ENCODE results near the gene RTL1. TPM values are rescaled to one million over a fixed set of nuclear protein-coding genes. Genes with fewer than 3 reads are reported as not detected.

The RTL1 gene
- total and polyA plus RNA-seq, 2 of the 8 experiments (the other 6 are each of a cell fraction or from before 2014, with no cell fraction given): not detected

- no peak overlapping the region for H4K8ac ChIP-seq (ENCODE audit: extremely low read depth, insufficient read depth, low read length)
- no peak overlapping the region for H3K9ac ChIP-seq (replicated peaks in 1 of 4; ENCODE audit: extremely low read depth in 1 of 4, low read depth in 3 of 4, low read length in 3 of 4)
- no peaks in the 10 kb centered on the region for H4K20me1 ChIP-seq (replicated peaks in 1 of 2; ENCODE audit: control insufficient read depth in 1 of 2, insufficient read depth in 2 of 2, low read length in 2 of 2)
- DNase-seq (ENCODE audit: low read depth in 1 of 2, low spot score in 2 of 2): no peak
- no peak overlapping the region for H2AFZ ChIP-seq (ENCODE audit: low read length)
- H3K27ac ChIP-seq (ENCODE audit: low read depth, low read length): no peak overlapping the region
- no peak overlapping the region for H3K4me3 ChIP-seq (ENCODE audit: extremely low read depth in 1 of 4, insufficient read depth in 2 of 4, low read depth in 3 of 4, low read length in 4 of 4)
- no peaks in the 10 kb centered on the region for H3K36me3 ChIP-seq (ENCODE audit: control insufficient read depth in 2 of 4, insufficient read depth in 4 of 4, low read length in 3 of 4)
- no peak overlapping the region for H3K18ac ChIP-seq (ENCODE audit: extremely low read depth, low read length)
- no peak for TF ChIP-seq POLR2AphosphoS5 (IDR thresholded peaks at IDR 0.05; ENCODE audit: low read depth, low read length)
- ChIA-PET POLR2A (ENCODE audit: partially characterized antibody) (no interaction called here), CTCF (ENCODE audit: partially characterized antibody) (interaction anchor here (1.7 kb wide), 1 partner anchor 44 kb away, joined by 6 read pairs; no protein-coding TSS in a partner anchor)
- no peak overlapping the region for H2AK5ac ChIP-seq (ENCODE audit: low read depth, low read length)
- H3K23ac ChIP-seq (ENCODE audit: insufficient read length): no peak overlapping the region
- no peak overlapping the region for H4K5ac ChIP-seq (ENCODE audit: insufficient read length, low read depth, low read length)
- H2BK12ac ChIP-seq (ENCODE audit: low read depth, low read length): no peak overlapping the region
- no peaks in the 10 kb centered on the region for H3K79me1 ChIP-seq (ENCODE audit: low read depth, low read length)
- H3K56ac ChIP-seq (replicated peaks; ENCODE audit: insufficient read length, low read depth, low read length): no peak overlapping the region
- FAIRE-seq: no peak
- WGBS, 2 experiments (ENCODE audit: extremely low coverage in 1 of 2, insufficient coverage in 1 of 2, insufficient read length in 1 of 2, insufficient replicate concordance in 2 of 2, low coverage in 1 of 2, low lambda C conversion rate in 2 of 2, missing lambda C conversion rate in 1 of 2): 81% methylated on average over 6 of the region's 6 CpGs; no CpG with 5 or more reads in 1 of the 2 experiments
- H3K4me2 ChIP-seq (ENCODE audit: insufficient read depth in 1 of 2, low read depth in 2 of 2, low read length in 2 of 2): no peak overlapping the region
- H2BK15ac ChIP-seq (ENCODE audit: low read length): no peak overlapping the region
- no peaks in the 10 kb centered on the region for H3K9me3 ChIP-seq (ENCODE audit: insufficient read depth in 2 of 2, low read depth in 1 of 2, low read length in 1 of 2)
- H4K91ac ChIP-seq (replicated peaks; ENCODE audit: insufficient read length, low read length): no peak overlapping the region
- no peak overlapping the region for H2BK120ac ChIP-seq (replicated peaks; ENCODE audit: low read depth, low read length)
- H3K4me1 ChIP-seq (replicated peaks in 1 of 4; ENCODE audit: control insufficient read depth in 3 of 4, insufficient read depth in 4 of 4, low read length in 3 of 4): peaks cover 5 to 18% (median 7%) of the 10 kb centered on the region in 4 experiments; a peak in 6 of 7 replicates
- H3K23me2 ChIP-seq (ENCODE audit: low read depth, low read length): peaks cover 2% of the 10 kb centered on the region; the same call in 1 of the 2 replicates
- no peaks in the 10 kb centered on the region for H3K79me2 ChIP-seq (ENCODE audit: control insufficient read depth in 1 of 2, insufficient read depth in 2 of 2, low read length in 2 of 2)
- no peak overlapping the region for H2BK20ac ChIP-seq (ENCODE audit: low read length)
- H3K14ac ChIP-seq (ENCODE audit: insufficient read length): no peak overlapping the region
- no peak overlapping the region for H3K4ac ChIP-seq (replicated peaks; ENCODE audit: insufficient read length, low read depth, low read length)
- H3K27me3 ChIP-seq (replicated peaks in 1 of 4; ENCODE audit: control insufficient read depth in 3 of 4, extremely low read depth in 1 of 4, insufficient read depth in 3 of 4, low read length in 3 of 4): peaks cover 0 to 10% (median 4%) of the 10 kb centered on the region in 4 experiments; a peak in 4 of 7 replicates
- H2BK5ac ChIP-seq (ENCODE audit: low read depth, low read length): no peak overlapping the region
Measured at GRCh38 chr14:100895411-100895810, 8.1 kb downstream of the RTL1 start.

Data from H1 (cell line).